Mesendoderm (in vitro differentiated cells): Measurements from ENCODE around the gene B4GALNT4.
"Not testable (repeated sequence)": the region's sequence is repeated elsewhere in the genome, so short reads cannot be mapped to it uniquely, and the experiment has no call there.

Source experiments
- DNase-seq: peaks from one replicate; pipeline ENCODE4 v3.0.0; 2013
- H2AK5ac ChIP-seq: 2 replicates; pipeline ENCODE4 v1.6.1; 2013; ENCODE audit warnings: low read length, inconsistent platforms
- H2BK120ac ChIP-seq: 2 replicates; pipeline ENCODE4 v1.6.1; 2013; ENCODE audit warnings: low read depth, mild to moderate bottlenecking, low read length, moderate library complexity, mixed read lengths
- H2BK15ac ChIP-seq: replicated peaks from 2 replicates; pipeline ENCODE4 v1.6.1; 2013; ENCODE audit warnings: low read depth, mild to moderate bottlenecking, moderate library complexity
- H2BK5ac ChIP-seq: 2 replicates; pipeline ENCODE4 v1.6.1; 2013; ENCODE audit warnings: low read length, inconsistent platforms
- H3K18ac ChIP-seq: 2 replicates; pipeline ENCODE4 v1.6.1; 2013; ENCODE audit warnings: mild to moderate bottlenecking, low read length, mixed read lengths
- H3K23ac ChIP-seq: one replicate; pipeline ENCODE4 v1.6.1; 2013; ENCODE audit warnings: low read length
- H3K27ac ChIP-seq: 2 replicates; pipeline ENCODE4 v1.5.1; 2013; ENCODE audit warnings: low read depth, mild to moderate bottlenecking, inconsistent platforms, low read length, moderate library complexity
- H3K27me3 ChIP-seq: 2 replicates; pipeline ENCODE4 v1.6.1; 2013; ENCODE audit warnings: low read length, control low read depth, mild to moderate bottlenecking, inconsistent platforms; ENCODE audit not compliant: insufficient read depth, poor library complexity
- H3K36me3 ChIP-seq: 2 replicates; pipeline ENCODE4 v1.6.1; 2013; ENCODE audit warnings: low read length, inconsistent platforms; ENCODE audit not compliant: control insufficient read depth, insufficient read depth
- H3K4ac ChIP-seq: one replicate; pipeline ENCODE4 v1.6.1; 2013; ENCODE audit warnings: low read depth, mild to moderate bottlenecking, low read length, moderate library complexity
- H3K4me1 ChIP-seq: 2 replicates; pipeline ENCODE4 v1.6.1; 2013; ENCODE audit warnings: low read depth, low read length, inconsistent platforms; ENCODE audit not compliant: control insufficient read depth
- H3K4me2 ChIP-seq: 2 replicates; pipeline ENCODE4 v1.6.1; 2013; ENCODE audit warnings: low read length
- H3K4me3 ChIP-seq: 2 replicates; pipeline ENCODE4 v1.5.1; 2013; ENCODE audit warnings: mild to moderate bottlenecking, low read length
- H3K56ac ChIP-seq: one replicate; pipeline ENCODE4 v1.6.1; 2013; ENCODE audit warnings: low read length
- H3K79me1 ChIP-seq: 2 replicates; pipeline ENCODE4 v1.6.1; 2013; ENCODE audit warnings: low read length, inconsistent platforms
- H3K79me2 ChIP-seq: 2 replicates; pipeline ENCODE4 v1.6.1; 2013; ENCODE audit warnings: mild to moderate bottlenecking, low read length; ENCODE audit not compliant: control insufficient read depth, insufficient read depth
- H3K9ac ChIP-seq: 2 replicates; pipeline ENCODE4 v1.6.1; 2013; ENCODE audit warnings: low read length, inconsistent platforms
- H4K5ac ChIP-seq: one replicate; pipeline ENCODE4 v1.6.1; 2013; ENCODE audit warnings: low read length
- H4K8ac ChIP-seq: one replicate; pipeline ENCODE4 v1.6.1; 2013; ENCODE audit warnings: low read depth, mild to moderate bottlenecking, control low read depth, low read length, moderate library complexity
- whole genome bisulfite sequencing: extraction: QIAGEN DNeasy Blood & Tissue Kit; methylation state at CpG from one replicate; pipeline ENCODE4 v1.1.7; 2013; ENCODE audit warnings: low lambda C conversion rate, missing lambda C conversion rate; ENCODE audit not compliant: insufficient coverage; ENCODE audit errors: extremely low coverage; 5-methylcytosine and 5-hydroxymethylcytosine counted together

Gene B4GALNT4

DNA sequence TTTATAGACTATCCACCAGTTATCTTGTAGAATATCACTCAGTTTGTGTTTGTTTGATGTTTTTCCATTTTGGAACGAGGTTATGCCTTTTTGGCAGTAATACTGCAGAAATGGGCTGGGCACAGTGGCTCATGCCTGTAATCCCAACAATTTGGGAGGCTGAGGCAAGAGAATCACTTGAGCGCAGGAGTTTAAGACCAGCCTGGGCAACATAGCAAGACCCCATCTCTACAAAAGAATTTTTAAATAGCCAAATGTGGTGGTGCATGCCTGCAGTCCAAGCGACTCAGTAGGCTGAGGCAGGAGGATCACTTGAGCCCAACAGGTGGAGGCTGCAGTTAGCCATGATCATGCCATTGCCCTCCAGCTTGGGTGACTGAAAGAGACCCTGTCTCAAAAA is 22.8 kb upstream of the B4GALNT4 start:
- H3K56ac ChIP-seq, result no peak overlapping the region
- no peak overlapping the region for H2BK15ac ChIP-seq
- no peaks in the 10 kb centered on the region for H3K36me3 ChIP-seq
- no peak overlapping the region for H3K23ac ChIP-seq
- no peak overlapping the region for H3K18ac ChIP-seq
- no peak overlapping the region for H3K4me3 ChIP-seq
- no peak for DNase-seq
- no peak overlapping the region for H2BK120ac ChIP-seq
- H3K79me1 ChIP-seq, result no peaks in the 10 kb centered on the region
- H3K27me3 ChIP-seq, result no peaks in the 10 kb centered on the region
- H3K4me2 ChIP-seq, result no peak overlapping the region
- WGBS, result no CpG with 5 or more reads among the region's 3 CpGs
- peaks cover 2% of the 10 kb centered on the region for H3K4me1 ChIP-seq
- no peak overlapping the region for H3K9ac ChIP-seq
- H4K8ac ChIP-seq, result no peak overlapping the region
- H2AK5ac ChIP-seq, result no peak overlapping the region
- H2BK5ac ChIP-seq, result no peak overlapping the region
- H4K5ac ChIP-seq, result no peak overlapping the region
- no peak overlapping the region for H3K27ac ChIP-seq
- H3K79me2 ChIP-seq, result no peaks in the 10 kb centered on the region
- no peak overlapping the region for H3K4ac ChIP-seq

GRCh38 chr11:349270-349954 is 19.9 kb upstream of the B4GALNT4 start:
- not testable (repeated sequence) for H3K27ac ChIP-seq, H3K36me3 ChIP-seq, H2BK15ac ChIP-seq, H3K23ac ChIP-seq, H3K4me3 ChIP-seq, H2BK120ac ChIP-seq, H3K79me2 ChIP-seq, H3K27me3 ChIP-seq, H2AK5ac ChIP-seq, H3K4ac ChIP-seq, H3K18ac ChIP-seq, H2BK5ac ChIP-seq, H4K8ac ChIP-seq, H3K4me2 ChIP-seq, DNase-seq, H3K56ac ChIP-seq, H4K5ac ChIP-seq, H3K4me1 ChIP-seq, H3K79me1 ChIP-seq, H3K9ac ChIP-seq
- WGBS, result 100% methylated on average over 2 of the region's 8 CpGs

GRCh38 chr11:350033-350722 is 19.1 kb upstream of the B4GALNT4 start:
- H3K4me3 ChIP-seq, H4K5ac ChIP-seq, H3K79me2 ChIP-seq, H3K27me3 ChIP-seq, H3K4me2 ChIP-seq, H3K4me1 ChIP-seq, H3K18ac ChIP-seq, H3K36me3 ChIP-seq, H3K4ac ChIP-seq, H3K79me1 ChIP-seq, H2BK5ac ChIP-seq, DNase-seq, H2AK5ac ChIP-seq, H3K27ac ChIP-seq, H2BK120ac ChIP-seq, H2BK15ac ChIP-seq, H3K23ac ChIP-seq, H4K8ac ChIP-seq: not testable (repeated sequence)
- Histone ChIP-seq H3K56ac (peak overlapping the region; percentile 75), H3K9ac (peak overlapping the region; percentile 19)
- no CpG with 5 or more reads among the region's 16 CpGs for WGBS

- no peaks in the 10 kb centered on the region for H3K27me3 ChIP-seq
- peak; percentile 61 for DNase-seq
- no peak overlapping the region for H3K27ac ChIP-seq
- H4K5ac ChIP-seq, result no peak overlapping the region
- H3K9ac ChIP-seq, result peak overlapping the region; percentile 19
- no peak overlapping the region for H2BK5ac ChIP-seq
- no peak overlapping the region for H3K4ac ChIP-seq
- peaks cover 8% of the 10 kb centered on the region for H3K4me1 ChIP-seq
- no peak overlapping the region for H3K4me2 ChIP-seq
- no CpG with 5 or more reads among the region's 18 CpGs for WGBS
- H3K36me3 ChIP-seq, result no peaks in the 10 kb centered on the region
- no peak overlapping the region for H2AK5ac ChIP-seq
- H3K23ac ChIP-seq, result no peak overlapping the region
- H3K18ac ChIP-seq, result peak overlapping the region; percentile 64
- no peaks in the 10 kb centered on the region for H3K79me2 ChIP-seq
- H3K4me3 ChIP-seq, result no peak overlapping the region
- H3K79me1 ChIP-seq, result no peaks in the 10 kb centered on the region
- no peak overlapping the region for H2BK15ac ChIP-seq
- no peak overlapping the region for H4K8ac ChIP-seq
- peak overlapping the region; percentile 66 for H2BK120ac ChIP-seq
- peak overlapping the region; percentile 75 for H3K56ac ChIP-seq
These were observed 18.5 kb upstream of the B4GALNT4 start for GRCh38 chr11:350723-351255.

GRCh38 chr11:351411-351810 is 17.9 kb upstream of the B4GALNT4 start:
- Histone ChIP-seq H2AK5ac (no peak overlapping the region), H3K4ac (no peak overlapping the region), H3K23ac (no peak overlapping the region), H3K4me3 (no peak overlapping the region), H3K27me3 (no peaks in the 10 kb centered on the region), H3K9ac (no peak overlapping the region), H3K4me2 (no peak overlapping the region), H2BK15ac (no peak overlapping the region), H4K5ac (no peak overlapping the region), H3K79me2 (no peaks in the 10 kb centered on the region), H4K8ac (no peak overlapping the region), H3K27ac (no peak overlapping the region), H3K4me1 (peaks cover 8% of the 10 kb centered on the region), H3K56ac (peak overlapping the region; percentile 42), H3K36me3 (no peaks in the 10 kb centered on the region), H3K79me1 (no peaks in the 10 kb centered on the region), H3K18ac (peak overlapping the region; percentile 64), H2BK5ac (no peak overlapping the region), H2BK120ac (peak overlapping the region; percentile 66)
- WGBS, result no CpG with 5 or more reads among the region's 14 CpGs
- no peak for DNase-seq
